Loucy (cell line): ENCODE results near the gene RPGRIP1L.

Experiments used
- H2AFZ ChIP-seq: fragments of 200-600 bp; sonication (generic); 2 replicates; pipeline ENCODE4 v1.6.0; 2016; ENCODE audit warnings: antibody characterized with exemption, mild to moderate bottlenecking, low read length, moderate library complexity
- H3F3A ChIP-seq: fragments of 200-600 bp; 2 replicates; pipeline ENCODE4 v1.6.0; 2016; ENCODE audit warnings: antibody characterized with exemption, low read depth, mild to moderate bottlenecking
- H3K27me3 ChIP-seq: fragments of 200-600 bp; sonication (generic); 2 replicates; pipeline ENCODE4 v1.6.1; 2014; ENCODE audit warnings: low read length, mild to moderate bottlenecking; ENCODE audit not compliant: insufficient read depth, poor library complexity, severe bottlenecking
- H3K36me3 ChIP-seq: fragments of 200-600 bp; sonication (generic); 2 replicates; pipeline ENCODE4 v1.6.1; 2016; ENCODE audit warnings: low read length; ENCODE audit not compliant: insufficient read depth
- H3K4me1 ChIP-seq: fragments of 200-600 bp; sonication (generic); 2 replicates; pipeline ENCODE4 v1.5.1; 2014; ENCODE audit warnings: low read length, mild to moderate bottlenecking; ENCODE audit not compliant: insufficient read depth, poor library complexity, severe bottlenecking
- H3K4me2 ChIP-seq: fragments of 200-600 bp; sonication (generic); 2 replicates; pipeline ENCODE4 v1.6.0; 2014; ENCODE audit warnings: antibody characterized with exemption, low read length, low read depth, mild to moderate bottlenecking; ENCODE audit not compliant: poor library complexity, severe bottlenecking
- H3K4me3 ChIP-seq: fragments of 200-600 bp; sonication (generic); 2 replicates; pipeline ENCODE4 v1.5.1; 2014; ENCODE audit warnings: low read length, mild to moderate bottlenecking, mixed read lengths; ENCODE audit not compliant: poor library complexity, severe bottlenecking
- H3K79me2 ChIP-seq: fragments of 200-600 bp; sonication (generic); 2 replicates; pipeline ENCODE4 v1.6.1; 2014; ENCODE audit warnings: low read length; ENCODE audit not compliant: insufficient read depth
- H3K9ac ChIP-seq: fragments of 200-600 bp; sonication (generic); 2 replicates; pipeline ENCODE4 v1.6.0; 2014; ENCODE audit warnings: mild to moderate bottlenecking, low read depth, low read length, moderate library complexity; ENCODE audit not compliant: poor library complexity, severe bottlenecking
- H3K9me2 ChIP-seq: fragments of 200-600 bp; sonication (generic); replicated peaks from 2 replicates; pipeline ENCODE4 v1.6.1; 2016; ENCODE audit warnings: low read depth, low read length, mixed read lengths
- H3K9me3 ChIP-seq: fragments of 200-600 bp; sonication (generic); 2 replicates; pipeline ENCODE4 v1.6.1; 2014; ENCODE audit warnings: mild to moderate bottlenecking, antibody characterized with exemption, low read length, low read depth; ENCODE audit not compliant: insufficient read depth
- H4K20me1 ChIP-seq: fragments of 200-600 bp; sonication (generic); 2 replicates; pipeline ENCODE4 v1.6.0; 2014; ENCODE audit warnings: antibody characterized with exemption, low read length, mild to moderate bottlenecking; ENCODE audit not compliant: insufficient read depth, poor library complexity, severe bottlenecking
- CTCF ChIP-seq: fragments of 200-600 bp; sonication (generic); conservative IDR thresholded peaks from 2 replicates; pipeline ENCODE4 v1.5.1; 2014; ENCODE audit warnings: mild to moderate bottlenecking, antibody characterized with exemption, low read length
- EZH2phosphoT487 ChIP-seq: fragments of 200-600 bp; IDR thresholded peaks from 2 replicates; pipeline ENCODE4 v1.6.1; 2018; ENCODE audit warnings: antibody characterized with exemption, mild to moderate bottlenecking, moderate library complexity, borderline replicate concordance

The RPGRIP1L gene

GRCh38 chr16:53703590-53704444 lies at the start of gene RPGRIP1L, which contains the start of gene FTO:
RPGRIP1L (minus strand) TSS chr16:53703859; CDS start chr16:53700723, 3,136 bp downstream.
FTO (plus strand) TSS chr16:53704156.
- peak within 1 kb of the TSS; percentile 89 for H3K4me2 ChIP-seq
- H3F3A ChIP-seq = no peaks in the 10 kb centered on the region; the same call in 1 of the 2 replicates
- peaks cover 27% of the 10 kb centered on the region for H3K4me1 ChIP-seq
- peak within 1 kb of the TSS; percentile 77 for H2AFZ ChIP-seq
- H3K9me3 ChIP-seq = no peaks in the 10 kb centered on the region
- TF ChIP-seq EZH2phosphoT487 (no peak), CTCF (no peak)
- peak within 1 kb of the TSS; percentile 72 for H3K9ac ChIP-seq
- H3K27me3 ChIP-seq = no peaks in the 10 kb centered on the region
- no peaks in the 10 kb centered on the region for H3K36me3 ChIP-seq
- no peaks in the 10 kb centered on the region for H3K9me2 ChIP-seq
- H3K79me2 ChIP-seq = peaks cover 45% of the 10 kb centered on the region
- H3K4me3 ChIP-seq = peak within 1 kb of the TSS; percentile 87
- no peaks in the 10 kb centered on the region for H4K20me1 ChIP-seq

- peaks cover 7% of the 10 kb centered on the region for H3K4me1 ChIP-seq
- no peak overlapping the region for H3K4me3 ChIP-seq
- peaks cover 55% of the 10 kb centered on the region for H3K79me2 ChIP-seq
- no peaks in the 10 kb centered on the region for H3K9me3 ChIP-seq
- no peak overlapping the region for H2AFZ ChIP-seq
- TF ChIP-seq CTCF = peak; percentile 33; the same call in 1 of the 2 replicates
- no peak for TF ChIP-seq EZH2phosphoT487
- no peak overlapping the region for H3K4me2 ChIP-seq
- H4K20me1 ChIP-seq = no peaks in the 10 kb centered on the region
- no peaks in the 10 kb centered on the region for H3K27me3 ChIP-seq
- H3F3A ChIP-seq = peaks cover 4% of the 10 kb centered on the region; the same call in 1 of the 2 replicates
- no peaks in the 10 kb centered on the region for H3K9me2 ChIP-seq
- no peak overlapping the region for H3K9ac ChIP-seq
- H3K36me3 ChIP-seq = no peaks in the 10 kb centered on the region
These were observed 49.8 kb upstream of the RPGRIP1L start for GRCh38 chr16:53753431-53753830.

GRCh38 chr16:53752560-53752959 lies 48.9 kb upstream of the RPGRIP1L start:
- Histone ChIP-seq H3K4me2 (no peak overlapping the region), H4K20me1 (no peaks in the 10 kb centered on the region), H3K27me3 (no peaks in the 10 kb centered on the region), H3K4me1 (peaks cover 7% of the 10 kb centered on the region), H3F3A (peaks cover 4% of the 10 kb centered on the region; the same call in 1 of the 2 replicates), H3K4me3 (no peak overlapping the region), H3K9me2 (no peaks in the 10 kb centered on the region), H2AFZ (no peak overlapping the region), H3K9me3 (peaks cover 4% of the 10 kb centered on the region; the same call in 1 of the 2 replicates), H3K79me2 (peaks cover 54% of the 10 kb centered on the region), H3K36me3 (no peaks in the 10 kb centered on the region), H3K9ac (no peak overlapping the region)
- TF ChIP-seq CTCF = no peak
